Upper lobe of right lung (tissue), 1 donor: ENCODE results near the gene HECTD4. TPM values are rescaled to one million over a fixed set of nuclear protein-coding genes. Genes with fewer than 3 reads are reported as not detected.

Experiments used
- ATAC-seq: fragments of 200-7000 bp; cut with Tn5 transposase; one replicate; pipeline ENCODE4 v1.9.1; 2020; ENCODE audit warnings: mild to moderate bottlenecking, moderate library complexity
- DNase-seq: peaks from one replicate; pipeline ENCODE4 v3.0.0-alpha.2; 2020
- H3K27ac ChIP-seq: fragments of 200-600 bp; one replicate; pipeline ENCODE4 v1.8.0; 2022
- H3K27me3 ChIP-seq: fragments of 200-600 bp; one replicate; pipeline ENCODE4 v1.8.0; 2022; ENCODE audit warnings: mild to moderate bottlenecking
- H3K36me3 ChIP-seq: fragments of 200-600 bp; one replicate; pipeline ENCODE4 v1.8.0; 2022
- H3K4me1 ChIP-seq: fragments of 200-600 bp; one replicate; pipeline ENCODE4 v1.8.0; 2022
- H3K4me3 ChIP-seq: fragments of 200-600 bp; one replicate; pipeline ENCODE4 v1.8.0; 2022; ENCODE audit warnings: mild to moderate bottlenecking
- H3K9me3 ChIP-seq: fragments of 200-600 bp; one replicate; pipeline ENCODE4 v1.8.0; 2022
- intact Hi-C: fragments of 100-400 bp; cut with DNase I; formaldehyde crosslinking; loops from one replicate; pipeline ENCODE4 v1.11.0; 2022
- total RNA-seq: library from RNA; stranded (reverse); fragmentation: NEBNext Ultra II Directional; extraction: Animal tissue kit (Norgen Biotek cat#: 25700); gene quantifications from one replicate; pipeline ENCODE4 v1.2.1, GENCODE V29; 2021
- TF ChIP-seq, protein P1 (sequence below): fragments of 200-600 bp; IDR thresholded peaks from one replicate; pipeline ENCODE4 v1.8.0; 2022; ENCODE audit warnings: antibody characterized with exemption
- donor health status: DM: no; HTN: yes; CAD: no; lungs with severe emphysema.

The HECTD4 gene
- total RNA-seq, 1 donor from 2014 or later = 54.7 TPM

DNA sequence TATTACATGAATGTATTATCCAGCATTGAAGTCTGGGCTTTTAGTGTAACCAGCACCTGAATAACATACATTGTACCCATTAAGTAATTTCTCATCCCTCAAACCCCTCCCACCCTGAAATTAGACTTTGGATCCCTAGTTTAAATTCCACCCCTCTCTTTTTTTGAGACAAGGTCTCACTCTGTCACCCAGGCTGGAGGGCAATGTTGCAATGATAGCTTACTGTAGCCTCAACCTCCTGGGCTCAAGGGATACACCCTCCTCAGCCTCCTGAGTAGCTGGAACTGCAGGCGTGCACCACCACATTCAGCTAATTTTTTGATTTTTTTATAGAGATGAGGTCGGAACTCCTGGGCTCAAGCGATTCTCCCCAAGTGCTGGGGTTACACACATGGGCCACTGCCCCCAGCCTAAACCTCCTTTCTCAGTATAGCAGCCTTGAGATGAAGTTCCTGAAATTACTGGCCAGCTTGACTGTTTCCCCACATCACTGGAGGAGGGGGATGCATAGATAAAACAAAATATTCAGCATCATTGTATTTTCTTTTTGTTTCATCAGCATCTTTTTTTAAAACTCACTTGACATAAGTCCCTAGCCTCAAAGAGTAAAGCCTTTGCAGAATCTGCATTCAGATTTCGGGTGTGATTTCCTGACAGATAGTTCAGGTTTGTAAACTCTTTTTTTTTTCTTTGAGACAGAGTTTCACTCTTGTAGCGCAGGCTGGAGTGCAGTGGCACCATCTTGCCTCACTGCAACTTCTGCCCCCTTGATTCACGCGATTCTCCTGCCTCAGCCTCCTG is 43.6 kb upstream of the HECTD4 start:
- H3K27me3 ChIP-seq = no peaks in the 10 kb centered on the region
- TF ChIP-seq, protein P1, sequence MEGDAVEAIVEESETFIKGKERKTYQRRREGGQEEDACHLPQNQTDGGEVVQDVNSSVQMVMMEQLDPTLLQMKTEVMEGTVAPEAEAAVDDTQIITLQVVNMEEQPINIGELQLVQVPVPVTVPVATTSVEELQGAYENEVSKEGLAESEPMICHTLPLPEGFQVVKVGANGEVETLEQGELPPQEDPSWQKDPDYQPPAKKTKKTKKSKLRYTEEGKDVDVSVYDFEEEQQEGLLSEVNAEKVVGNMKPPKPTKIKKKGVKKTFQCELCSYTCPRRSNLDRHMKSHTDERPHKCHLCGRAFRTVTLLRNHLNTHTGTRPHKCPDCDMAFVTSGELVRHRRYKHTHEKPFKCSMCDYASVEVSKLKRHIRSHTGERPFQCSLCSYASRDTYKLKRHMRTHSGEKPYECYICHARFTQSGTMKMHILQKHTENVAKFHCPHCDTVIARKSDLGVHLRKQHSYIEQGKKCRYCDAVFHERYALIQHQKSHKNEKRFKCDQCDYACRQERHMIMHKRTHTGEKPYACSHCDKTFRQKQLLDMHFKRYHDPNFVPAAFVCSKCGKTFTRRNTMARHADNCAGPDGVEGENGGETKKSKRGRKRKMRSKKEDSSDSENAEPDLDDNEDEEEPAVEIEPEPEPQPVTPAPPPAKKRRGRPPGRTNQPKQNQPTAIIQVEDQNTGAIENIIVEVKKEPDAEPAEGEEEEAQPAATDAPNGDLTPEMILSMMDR = no peak
- intact Hi-C loops = no loop called here
- peaks cover 9% of the 10 kb centered on the region for H3K4me1 ChIP-seq
- DNase-seq (no peak), ATAC-seq (no peak)
- no peak overlapping the region for H3K4me3 ChIP-seq
- no peaks in the 10 kb centered on the region for H3K36me3 ChIP-seq
- H3K27ac ChIP-seq = no peak overlapping the region
- H3K9me3 ChIP-seq = no peaks in the 10 kb centered on the region

DNA sequence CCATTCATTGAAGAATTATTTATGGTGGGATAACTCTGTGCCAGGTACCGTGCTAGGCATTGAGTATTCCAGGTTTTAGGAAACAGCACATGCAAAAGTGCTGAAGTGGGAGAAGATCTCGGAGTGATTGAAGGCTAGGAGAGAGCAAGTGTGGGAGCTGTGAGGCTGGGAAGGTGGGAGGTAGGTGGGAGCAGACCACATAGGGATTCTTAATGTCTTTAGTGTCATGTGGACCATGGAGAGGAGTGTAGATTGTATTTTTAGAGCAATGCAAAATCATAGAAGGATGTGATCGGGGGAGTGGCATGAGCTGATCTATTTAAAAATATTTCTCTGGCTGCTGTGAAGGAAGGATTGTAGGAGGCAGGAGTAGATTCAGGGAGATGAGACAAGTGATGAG is 41.9 kb upstream of the HECTD4 start:
- no peaks in the 10 kb centered on the region for H3K27me3 ChIP-seq
- H3K36me3 ChIP-seq = no peaks in the 10 kb centered on the region
- no peaks in the 10 kb centered on the region for H3K9me3 ChIP-seq

DNA sequence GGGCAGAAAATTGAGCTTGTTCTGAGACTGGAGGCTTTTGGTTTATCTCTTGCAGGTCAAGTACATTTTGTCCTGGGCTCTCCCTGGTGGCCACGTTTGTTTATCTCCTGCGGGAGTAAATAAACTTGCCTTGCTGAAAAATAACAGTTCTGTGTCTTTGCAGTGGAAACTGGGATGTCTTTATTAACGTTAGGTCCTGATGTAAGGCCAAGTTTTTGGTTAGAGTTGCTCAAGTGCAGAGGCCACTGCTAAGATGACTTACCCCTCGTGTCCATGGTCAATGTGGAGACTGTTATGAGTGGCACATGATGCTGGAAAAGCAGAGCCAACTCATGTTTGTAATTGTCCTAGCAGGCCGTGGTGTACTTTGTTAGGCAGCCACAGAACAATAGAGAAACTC is 40.3 kb upstream of the HECTD4 start:
- H3K4me3 ChIP-seq = no peak overlapping the region
- TF ChIP-seq, protein P1 = no peak
- H3K27me3 ChIP-seq = no peaks in the 10 kb centered on the region
- H3K9me3 ChIP-seq = no peaks in the 10 kb centered on the region
- peaks cover 28% of the 10 kb centered on the region for H3K4me1 ChIP-seq
- H3K27ac ChIP-seq = no peak overlapping the region
- H3K36me3 ChIP-seq = no peaks in the 10 kb centered on the region
- intact Hi-C loops = no loop called here
- DNase-seq (no peak), ATAC-seq (no peak)

More for the DNA sequence above, 41.9 kb upstream of the HECTD4 start:
- TF ChIP-seq, protein P1 = no peak
- H3K4me3 ChIP-seq = no peak overlapping the region
- DNase-seq (no peak), ATAC-seq (no peak)
- H3K4me1 ChIP-seq = peaks cover 21% of the 10 kb centered on the region
- intact Hi-C loops = no loop called here
- no peak overlapping the region for H3K27ac ChIP-seq

DNA sequence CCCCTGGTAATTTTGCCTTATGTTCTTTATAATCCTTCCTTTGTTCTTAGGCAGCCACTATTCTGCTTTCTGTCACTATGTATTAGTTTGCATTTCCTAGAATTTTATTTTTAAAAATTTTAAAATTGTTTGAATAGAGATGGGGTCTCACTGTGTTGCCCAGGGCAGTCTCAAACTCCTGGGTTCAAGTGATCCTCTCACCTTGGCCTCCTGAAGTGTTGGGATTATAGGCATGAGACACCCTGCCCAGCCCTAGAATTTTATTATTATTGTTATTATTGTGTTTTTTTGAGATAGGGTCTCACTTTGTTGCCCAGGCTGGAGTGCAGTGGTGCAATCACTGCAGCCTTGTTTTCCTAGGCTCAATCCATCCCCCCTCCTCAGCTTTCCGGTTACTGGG is 39.1 kb upstream of the HECTD4 start:
- Histone ChIP-seq H3K27me3 (no peaks in the 10 kb centered on the region), H3K9me3 (no peaks in the 10 kb centered on the region), H3K4me3 (no peak overlapping the region), H3K4me1 (peaks cover 28% of the 10 kb centered on the region), H3K36me3 (no peaks in the 10 kb centered on the region), H3K27ac (no peak overlapping the region)
- TF ChIP-seq, protein P1 = no peak
- intact Hi-C loops = no loop called here
- DNase-seq = no peak
- no peak for ATAC-seq

DNA sequence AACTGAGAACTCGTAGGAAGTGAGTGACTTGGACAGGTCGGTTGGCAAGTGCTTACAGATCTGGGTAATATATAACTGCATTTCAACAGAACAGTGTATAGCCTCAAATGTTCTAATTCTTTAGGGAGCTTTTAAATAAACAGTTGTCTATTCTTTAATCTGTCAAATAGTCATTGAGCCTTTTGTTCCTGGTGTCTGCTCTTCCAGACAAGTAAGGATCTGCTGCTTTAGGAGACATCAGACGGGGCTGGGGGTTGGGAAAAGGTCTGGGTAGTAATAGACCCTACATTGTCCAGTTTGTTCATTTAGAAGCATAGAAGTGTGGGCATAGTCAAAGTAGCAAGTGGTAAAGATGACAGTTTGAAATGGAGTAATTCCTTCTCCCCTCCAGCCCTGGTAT is 38.5 kb upstream of the HECTD4 start:
- no peak overlapping the region for H3K27ac ChIP-seq
- no peaks in the 10 kb centered on the region for H3K9me3 ChIP-seq
- TF ChIP-seq, protein P1 = no peak
- ATAC-seq (no peak), DNase-seq (no peak)
- no peaks in the 10 kb centered on the region for H3K27me3 ChIP-seq
- intact Hi-C loops = no loop called here
- H3K4me3 ChIP-seq = no peak overlapping the region
- no peaks in the 10 kb centered on the region for H3K36me3 ChIP-seq
- H3K4me1 ChIP-seq = peaks cover 28% of the 10 kb centered on the region
